ENCODE data around the gene COL4A2.
"Not testable (repeated sequence)": the region's sequence is repeated elsewhere in the genome, so short reads cannot be mapped to it uniquely, and the experiment has no call there.

COL4A2 gene

GRCh38 chr13:110311443-110312338, 4.6 kb downstream of the COL4A2 start:
- no peak overlapping the region for H3K4me3 ChIP-seq
- no peak for TF ChIP-seq Cebpa-rat (IDR thresholded peaks at IDR 0.05)
- H3K27ac ChIP-seq = no peak overlapping the region
- H3K27me3 ChIP-seq = peaks cover 61 to 76% (median 70%) of the 10 kb centered on the region in 11 experiments
- peaks cover 8 to 22% (median 13%) of the 10 kb centered on the region in 10 experiments for H3K4me1 ChIP-seq
- H3K9me3 ChIP-seq (replicated peaks in 1 of 11) = peaks cover 12 to 21% (median 17%) of the 10 kb centered on the region in 11 experiments; a peak in 18 of 22 replicates
- peaks cover 0 to 19% (median 0%) of the 10 kb centered on the region in 11 experiments; a peak in 7 of 22 replicates for H4K20me1 ChIP-seq
- H3K36me3 ChIP-seq = no peaks in the 10 kb centered on the region
- H3K9ac ChIP-seq = no peak overlapping the region
- no peak overlapping the region for H3K4me2 ChIP-seq

GRCh38 chr13:110312339-110313031, 5.4 kb downstream of the COL4A2 start:
- TF ChIP-seq Cebpa-rat (IDR thresholded peaks at IDR 0.05) = no peak
- Histone ChIP-seq H4K20me1 (peaks cover 0 to 11% (median 0%) of the 10 kb centered on the region in 11 experiments; a peak in 4 of 22 replicates), H3K4me3 (no peak overlapping the region), H3K36me3 (no peaks in the 10 kb centered on the region), H3K4me1 (peaks cover 0 to 14% (median 5%) of the 10 kb centered on the region in 10 experiments; a peak in 7 of 20 replicates), H3K27me3 (peaks cover 53 to 68% (median 62%) of the 10 kb centered on the region in 11 experiments), H3K4me2 (no peak overlapping the region), H3K9me3 (replicated peaks in 1 of 11) (peaks cover 4 to 13% (median 12%) of the 10 kb centered on the region in 11 experiments; a peak in 18 of 22 replicates), H3K27ac (no peak overlapping the region), H3K9ac (no peak overlapping the region)

- not testable (repeated sequence) for H3K27ac ChIP-seq; H3K4me3 ChIP-seq; H3K9me3 ChIP-seq (replicated peaks in 1 of 11); H3K9ac ChIP-seq; H3K36me3 ChIP-seq; H4K20me1 ChIP-seq; H3K4me1 ChIP-seq; H3K4me2 ChIP-seq
- H3K27me3 ChIP-seq = peaks cover 45 to 60% (median 54%) of the 10 kb centered on the region in 11 experiments
Measured at GRCh38 chr13:110313261-110313660, 6.2 kb downstream of the COL4A2 start.

GRCh38 chr13:110313733-110314132, 6.6 kb downstream of the COL4A2 start:
- not testable (repeated sequence) for H3K4me3 ChIP-seq; H3K4me1 ChIP-seq; H3K36me3 ChIP-seq; H3K4me2 ChIP-seq; H3K9me3 ChIP-seq (replicated peaks in 1 of 11); H4K20me1 ChIP-seq; H3K9ac ChIP-seq; H3K27ac ChIP-seq
- peaks cover 40 to 56% (median 49%) of the 10 kb centered on the region in 11 experiments for H3K27me3 ChIP-seq

GRCh38 chr13:110314516-110315245, 7.6 kb downstream of the COL4A2 start:
- Histone ChIP-seq H3K9me3 (replicated peaks in 1 of 11) (no peaks in the 10 kb centered on the region), H3K4me3 (no peak overlapping the region), H3K9ac (no peak overlapping the region), H3K4me2 (no peak overlapping the region), H3K4me1 (peaks cover 5 to 14% (median 10%) of the 10 kb centered on the region in 10 experiments), H4K20me1 (no peaks in the 10 kb centered on the region; a peak in 1 of 22 replicates), H3K36me3 (no peaks in the 10 kb centered on the region), H3K27ac (no peak overlapping the region), H3K27me3 (peaks cover 31 to 46% (median 40%) of the 10 kb centered on the region in 11 experiments)
- no peak for TF ChIP-seq Cebpa-rat (IDR thresholded peaks at IDR 0.05)

- Histone ChIP-seq H3K4me1 (peaks cover 15 to 26% (median 19%) of the 10 kb centered on the region in 10 experiments), H3K36me3 (no peaks in the 10 kb centered on the region), H3K4me2 (no peak overlapping the region), H3K27ac (no peak overlapping the region), H3K4me3 (no peak overlapping the region), H3K27me3 (peaks cover 16 to 31% (median 25%) of the 10 kb centered on the region in 11 experiments), H4K20me1 (no peaks in the 10 kb centered on the region; a peak in 1 of 22 replicates), H3K9me3 (replicated peaks in 1 of 11) (no peaks in the 10 kb centered on the region), H3K9ac (no peak overlapping the region)
- TF ChIP-seq Cebpa-rat (IDR thresholded peaks at IDR 0.05) = no peak; a peak in 1 of 22 replicates
Measured at GRCh38 chr13:110316196-110316595, 9.1 kb downstream of the COL4A2 start.

GRCh38 chr13:110317093-110317492, 10.0 kb downstream of the COL4A2 start:
- H3K27ac ChIP-seq = no peak overlapping the region
- peaks cover 15 to 26% (median 19%) of the 10 kb centered on the region in 10 experiments for H3K4me1 ChIP-seq
- peaks cover 0 to 9% (median 6%) of the 10 kb centered on the region in 11 experiments; a peak in 10 of 22 replicates for H3K9me3 ChIP-seq (replicated peaks in 1 of 11)
- peaks cover 7 to 22% (median 16%) of the 10 kb centered on the region in 11 experiments for H3K27me3 ChIP-seq
- H3K36me3 ChIP-seq = no peaks in the 10 kb centered on the region
- no peak overlapping the region for H3K4me2 ChIP-seq
- no peak overlapping the region for H3K9ac ChIP-seq
- no peak for TF ChIP-seq Cebpa-rat (IDR thresholded peaks at IDR 0.05)
- H3K4me3 ChIP-seq = no peak overlapping the region
- no peaks in the 10 kb centered on the region; a peak in 1 of 22 replicates for H4K20me1 ChIP-seq

GRCh38 chr13:110317496-110318195, 10.6 kb downstream of the COL4A2 start:
- Histone ChIP-seq H4K20me1 (no peaks in the 10 kb centered on the region; a peak in 1 of 22 replicates), H3K9me3 (replicated peaks in 1 of 11) (peaks cover 0 to 14% (median 10%) of the 10 kb centered on the region in 11 experiments; a peak in 10 of 22 replicates), H3K9ac (no peak overlapping the region), H3K4me3 (no peak overlapping the region), H3K4me1 (peaks cover 15 to 26% (median 19%) of the 10 kb centered on the region in 10 experiments), H3K36me3 (no peaks in the 10 kb centered on the region), H3K27ac (no peak overlapping the region), H3K27me3 (peaks cover 1 to 17% (median 10%) of the 10 kb centered on the region in 11 experiments; a peak in 20 of 22 replicates), H3K4me2 (no peak overlapping the region)
- TF ChIP-seq Cebpa-rat (IDR thresholded peaks at IDR 0.05) = no peak
